ENCODE results near the gene MTMR3. TPM values are rescaled to one million over a fixed set of nuclear protein-coding genes. Genes with fewer than 3 reads are reported as not detected.
"Not testable (repeated sequence)": the region's sequence is repeated elsewhere in the genome, so short reads cannot be mapped to it uniquely, and the experiment has no call there.

Gene MTMR3
- total RNA-seq, 1 donor from 2014 or later: 41.2 TPM

- Mint-ChIP-seq H3K4me3 (ENCODE audit: unreplicated experiment) (no peak overlapping the region), H3K27me3 (ENCODE audit: unreplicated experiment) (peaks cover 17% of the 10 kb centered on the region), H3K4me1 (ENCODE audit: unreplicated experiment) (no peaks in the 10 kb centered on the region), H3K9me3 (ENCODE audit: unreplicated experiment) (no peaks in the 10 kb centered on the region), H3K36me3 (ENCODE audit: unreplicated experiment) (no peaks in the 10 kb centered on the region), H3K27ac (ENCODE audit: unreplicated experiment) (no peak overlapping the region)
- TF ChIP-seq CTCF (IDR thresholded peaks at IDR 0.05): no peak
- DNase-seq (ENCODE audit: extremely low spot score, unreplicated experiment): no peak
These were observed 22.8 kb upstream of the MTMR3 start for GRCh38 chr22:29860006-29860766.

- no peak for DNase-seq (ENCODE audit: extremely low spot score, unreplicated experiment)
- H3K36me3 Mint-ChIP-seq (ENCODE audit: unreplicated experiment): no peaks in the 10 kb centered on the region
- H3K27ac Mint-ChIP-seq (ENCODE audit: unreplicated experiment): no peak overlapping the region
- no peaks in the 10 kb centered on the region for H3K4me1 Mint-ChIP-seq (ENCODE audit: unreplicated experiment)
- H3K27me3 Mint-ChIP-seq (ENCODE audit: unreplicated experiment): peaks cover 23% of the 10 kb centered on the region
- no peaks in the 10 kb centered on the region for H3K9me3 Mint-ChIP-seq (ENCODE audit: unreplicated experiment)
- H3K4me3 Mint-ChIP-seq (ENCODE audit: unreplicated experiment): no peak overlapping the region
- TF ChIP-seq CTCF (IDR thresholded peaks at IDR 0.05): no peak
These were observed 21.2 kb upstream of the MTMR3 start for GRCh38 chr22:29861672-29862297.

- peak; percentile 32 for DNase-seq (ENCODE audit: extremely low spot score, unreplicated experiment)
- not testable (repeated sequence) for H3K27ac Mint-ChIP-seq (ENCODE audit: unreplicated experiment); H3K4me3 Mint-ChIP-seq (ENCODE audit: unreplicated experiment); H3K4me1 Mint-ChIP-seq (ENCODE audit: unreplicated experiment); H3K36me3 Mint-ChIP-seq (ENCODE audit: unreplicated experiment); H3K9me3 Mint-ChIP-seq (ENCODE audit: unreplicated experiment)
- peaks cover 23% of the 10 kb centered on the region for H3K27me3 Mint-ChIP-seq (ENCODE audit: unreplicated experiment)
These were observed 17.4 kb upstream of the MTMR3 start for GRCh38 chr22:29865572-29865971.

GRCh38 chr22:29867260-29867659, 15.7 kb upstream of the MTMR3 start:
- no peak for TF ChIP-seq CTCF (IDR thresholded peaks at IDR 0.05)
- no peaks in the 10 kb centered on the region for H3K36me3 Mint-ChIP-seq (ENCODE audit: unreplicated experiment)
- no peak overlapping the region for H3K4me3 Mint-ChIP-seq (ENCODE audit: unreplicated experiment)

GRCh38 chr22:29867851-29868250, 15.1 kb upstream of the MTMR3 start:
- TF ChIP-seq CTCF (IDR thresholded peaks at IDR 0.05): no peak
- Mint-ChIP-seq H3K4me1 (ENCODE audit: unreplicated experiment) (peaks cover 6% of the 10 kb centered on the region), H3K4me3 (ENCODE audit: unreplicated experiment) (no peak overlapping the region), H3K27me3 (ENCODE audit: unreplicated experiment) (peaks cover 13% of the 10 kb centered on the region), H3K36me3 (ENCODE audit: unreplicated experiment) (no peaks in the 10 kb centered on the region), H3K9me3 (ENCODE audit: unreplicated experiment) (no peaks in the 10 kb centered on the region), H3K27ac (ENCODE audit: unreplicated experiment) (no peak overlapping the region)
- DNase-seq (ENCODE audit: extremely low spot score, unreplicated experiment): no peak

More at GRCh38 chr22:29867260-29867659, 15.7 kb upstream of the MTMR3 start:
- DNase-seq (ENCODE audit: extremely low spot score, unreplicated experiment): no peak
- H3K27me3 Mint-ChIP-seq (ENCODE audit: unreplicated experiment): peaks cover 12% of the 10 kb centered on the region
- no peaks in the 10 kb centered on the region for H3K9me3 Mint-ChIP-seq (ENCODE audit: unreplicated experiment)
- no peak overlapping the region for H3K27ac Mint-ChIP-seq (ENCODE audit: unreplicated experiment)
- peaks cover 6% of the 10 kb centered on the region for H3K4me1 Mint-ChIP-seq (ENCODE audit: unreplicated experiment)
